ENCODE results near the gene RFX3.

Gene RFX3

GRCh38 chr9:3186751-3187150 lies 339.1 kb downstream of the RFX3 start:
- Histone ChIP-seq H3K79me1 (ENCODE audit: low read depth, low read length) (no peaks in the 10 kb centered on the region), H2BK120ac (ENCODE audit: low read depth, low read length) (no peak overlapping the region), H4K8ac (ENCODE audit: low read depth, low read length) (no peak overlapping the region), H3K4me2 (ENCODE audit: insufficient read depth, low read length, poor library complexity, severe bottlenecking) (no peak overlapping the region), H3K23ac (ENCODE audit: low read depth, low read length, poor library complexity) (no peak overlapping the region), H4K91ac (ENCODE audit: low read depth, low read length, poor library complexity) (no peak overlapping the region), H3K18ac (ENCODE audit: low read length) (no peak overlapping the region), H3K9me3 (replicated peaks in 1 of 2; ENCODE audit: control insufficient read depth in 2 of 2, insufficient read depth in 1 of 2, low read depth in 1 of 2, low read length in 2 of 2) (no peaks in the 10 kb centered on the region), H3K4me1 (ENCODE audit: control insufficient read depth in 2 of 2, insufficient read depth in 1 of 2, low read depth in 1 of 2, low read length in 2 of 2) (peaks cover 0 to 1% of the 10 kb centered on the region in 2 donors), H3K14ac (ENCODE audit: low read length) (no peak overlapping the region), H2BK15ac (ENCODE audit: low read length) (no peak overlapping the region), H3K27ac (replicated peaks; ENCODE audit: low read length) (no peak overlapping the region), H2BK12ac (ENCODE audit: low read length) (no peak overlapping the region), H3K9ac (ENCODE audit: low read depth, low read length, poor library complexity) (no peak overlapping the region), H2BK5ac (ENCODE audit: low read length) (no peak overlapping the region), H3K36me3 (replicated peaks in 1 of 2; ENCODE audit: control insufficient read depth in 2 of 2, insufficient read depth in 2 of 2, low read length in 2 of 2) (no peaks in the 10 kb centered on the region), H3K4ac (ENCODE audit: low read length) (no peak overlapping the region), H2AK5ac (ENCODE audit: low read depth, low read length) (no peak overlapping the region), H3K27me3 (ENCODE audit: control insufficient read depth in 3 of 3, insufficient read depth in 3 of 3, low read depth in 1 of 3, low read length in 3 of 3) (peaks cover 0 to 24% (median 0%) of the 10 kb centered on the region in 3 experiments), H2AFZ (ENCODE audit: low read length) (no peak overlapping the region), H3K4me3 (ENCODE audit: low read length in 2 of 2) (no peak overlapping the region)
- DNase-seq (ENCODE audit: low spot score), result no peak
- WGBS, 2 donors (ENCODE audit: extremely low coverage in 2 of 2, insufficient read length in 2 of 2, insufficient replicate concordance in 1 of 2), result no CpG with 5 or more reads among the region's 4 CpGs

DNA sequence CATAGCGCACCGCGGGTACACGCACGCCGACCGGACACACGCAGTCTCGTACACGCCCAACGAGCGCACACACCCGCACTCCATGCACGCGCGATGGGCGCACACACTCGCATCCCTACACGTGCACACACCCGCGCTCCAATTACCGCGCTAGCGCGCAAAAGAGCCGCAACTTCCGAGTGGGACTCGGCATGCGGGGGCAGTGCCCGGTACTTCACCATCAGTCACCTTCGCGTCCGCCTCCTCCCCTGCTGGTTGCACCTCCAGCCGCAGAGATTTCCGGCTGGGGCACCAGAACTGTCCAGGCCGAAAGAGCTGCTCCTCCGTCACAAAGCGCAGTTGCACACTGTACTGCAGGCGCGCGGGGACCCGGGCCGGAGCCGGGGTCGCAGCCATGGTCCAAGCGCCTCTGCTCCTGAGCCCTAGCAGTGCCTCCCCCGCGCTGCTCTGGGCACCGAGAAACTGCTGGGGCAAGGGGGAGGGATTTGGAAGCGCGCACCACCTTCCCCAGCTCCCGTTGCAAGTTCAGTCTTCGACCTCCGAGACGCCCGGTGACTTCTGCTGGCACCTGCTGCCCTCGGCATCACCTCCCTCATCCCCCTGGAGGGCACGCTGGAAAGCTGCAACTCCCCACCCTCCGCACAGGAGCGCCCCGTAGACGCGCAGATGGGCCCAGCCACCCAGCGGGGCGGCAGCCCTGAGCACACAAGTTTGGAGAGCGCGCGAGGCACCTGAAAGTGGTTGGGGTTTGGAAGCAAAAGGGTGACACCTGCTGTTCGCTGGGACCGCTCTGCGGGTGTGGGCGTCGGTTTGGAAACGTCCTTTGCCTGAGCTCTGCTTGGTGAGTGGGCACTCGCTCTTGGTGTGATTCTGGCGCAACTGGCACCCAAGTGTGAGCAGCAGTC lies 344.5 kb downstream of the RFX3 start:
- Histone ChIP-seq H3K4me2 (ENCODE audit: insufficient read depth, low read length, poor library complexity, severe bottlenecking) (peak overlapping the region; percentile 71), H3K14ac (ENCODE audit: low read length) (peak overlapping the region; percentile 67), H2BK12ac (ENCODE audit: low read length) (peak overlapping the region; percentile 88), H3K9me3 (replicated peaks in 1 of 2; ENCODE audit: control insufficient read depth in 2 of 2, insufficient read depth in 1 of 2, low read depth in 1 of 2, low read length in 2 of 2) (peaks cover 0 to 3% of the 10 kb centered on the region in 2 donors), H3K27ac (replicated peaks; ENCODE audit: low read length) (no peak overlapping the region), H3K4me1 (ENCODE audit: control insufficient read depth in 2 of 2, insufficient read depth in 1 of 2, low read depth in 1 of 2, low read length in 2 of 2) (peaks cover 3 to 14% of the 10 kb centered on the region in 2 donors), H2AK5ac (ENCODE audit: low read depth, low read length) (peak overlapping the region; percentile 81), H4K91ac (ENCODE audit: low read depth, low read length, poor library complexity) (peak overlapping the region; percentile 86), H4K8ac (ENCODE audit: low read depth, low read length) (peak overlapping the region; percentile 73), H2BK120ac (ENCODE audit: low read depth, low read length) (peak overlapping the region; percentile 73), H3K4me3 (ENCODE audit: low read length in 2 of 2) (peak overlapping the region; percentile 30 to 76), H3K9ac (ENCODE audit: low read depth, low read length, poor library complexity) (peak overlapping the region; percentile 34), H3K79me1 (ENCODE audit: low read depth, low read length) (no peaks in the 10 kb centered on the region), H2BK15ac (ENCODE audit: low read length) (peak overlapping the region; percentile 95), H3K4ac (ENCODE audit: low read length) (no peak overlapping the region), H2AFZ (ENCODE audit: low read length) (peak overlapping the region; percentile 75), H3K36me3 (replicated peaks in 1 of 2; ENCODE audit: control insufficient read depth in 2 of 2, insufficient read depth in 2 of 2, low read length in 2 of 2) (no peaks in the 10 kb centered on the region), H2BK5ac (ENCODE audit: low read length) (peak overlapping the region; percentile 33), H3K27me3 (ENCODE audit: control insufficient read depth in 3 of 3, insufficient read depth in 3 of 3, low read depth in 1 of 3, low read length in 3 of 3) (peaks cover 0 to 41% (median 13%) of the 10 kb centered on the region in 3 experiments), H3K18ac (ENCODE audit: low read length) (peak overlapping the region; percentile 95), H3K23ac (ENCODE audit: low read depth, low read length, poor library complexity) (peak overlapping the region; percentile 80)
- DNase-seq (ENCODE audit: low spot score), result peak; percentile 32
- WGBS, 2 donors (ENCODE audit: extremely low coverage in 2 of 2, insufficient read length in 2 of 2, insufficient replicate concordance in 1 of 2), result no CpG with 5 or more reads among the region's 76 CpGs

DNA sequence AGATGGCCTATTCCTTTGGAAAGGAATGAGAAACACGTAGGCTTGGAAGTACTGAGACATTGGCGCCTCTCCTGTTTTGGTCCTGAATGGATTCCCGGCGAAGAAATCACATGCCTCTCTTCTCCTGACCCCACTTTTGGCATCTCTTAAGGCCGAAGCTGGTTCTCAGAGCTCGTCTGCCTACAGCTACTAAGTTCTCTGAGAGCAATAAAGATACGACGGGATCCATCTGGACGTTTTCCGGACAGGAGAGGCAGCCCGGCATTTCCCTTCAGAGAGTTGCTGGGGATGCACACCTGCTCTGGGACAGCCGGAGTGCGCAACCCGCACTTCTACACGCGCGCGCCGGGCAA lies 345.1 kb downstream of the RFX3 start:
- Histone ChIP-seq H3K9ac (ENCODE audit: low read depth, low read length, poor library complexity) (no peak overlapping the region), H2BK12ac (ENCODE audit: low read length) (peak overlapping the region; percentile 88), H3K4ac (ENCODE audit: low read length) (no peak overlapping the region), H3K4me3 (ENCODE audit: low read length in 2 of 2) (peak overlapping the region; percentile 30 to 76), H4K91ac (ENCODE audit: low read depth, low read length, poor library complexity) (peak overlapping the region; percentile 86), H3K14ac (ENCODE audit: low read length) (peak overlapping the region; percentile 67), H2BK15ac (ENCODE audit: low read length) (peak overlapping the region; percentile 95), H4K8ac (ENCODE audit: low read depth, low read length) (peak overlapping the region; percentile 23), H3K27ac (replicated peaks; ENCODE audit: low read length) (no peak overlapping the region), H3K4me2 (ENCODE audit: insufficient read depth, low read length, poor library complexity, severe bottlenecking) (no peak overlapping the region), H3K23ac (ENCODE audit: low read depth, low read length, poor library complexity) (peak overlapping the region; percentile 80), H3K36me3 (replicated peaks in 1 of 2; ENCODE audit: control insufficient read depth in 2 of 2, insufficient read depth in 2 of 2, low read length in 2 of 2) (no peaks in the 10 kb centered on the region), H3K79me1 (ENCODE audit: low read depth, low read length) (no peaks in the 10 kb centered on the region), H3K27me3 (ENCODE audit: control insufficient read depth in 3 of 3, insufficient read depth in 3 of 3, low read depth in 1 of 3, low read length in 3 of 3) (peaks cover 0 to 41% (median 13%) of the 10 kb centered on the region in 3 experiments), H2AK5ac (ENCODE audit: low read depth, low read length) (peak overlapping the region; percentile 81), H2AFZ (ENCODE audit: low read length) (no peak overlapping the region), H2BK120ac (ENCODE audit: low read depth, low read length) (no peak overlapping the region), H2BK5ac (ENCODE audit: low read length) (peak overlapping the region; percentile 33), H3K4me1 (ENCODE audit: control insufficient read depth in 2 of 2, insufficient read depth in 1 of 2, low read depth in 1 of 2, low read length in 2 of 2) (peaks cover 3 to 18% of the 10 kb centered on the region in 2 donors), H3K9me3 (replicated peaks in 1 of 2; ENCODE audit: control insufficient read depth in 2 of 2, insufficient read depth in 1 of 2, low read depth in 1 of 2, low read length in 2 of 2) (peaks cover 0 to 3% of the 10 kb centered on the region in 2 donors), H3K18ac (ENCODE audit: low read length) (peak overlapping the region; percentile 95)
- WGBS, 2 donors (ENCODE audit: extremely low coverage in 2 of 2, insufficient read length in 2 of 2, insufficient replicate concordance in 1 of 2), result no CpG with 5 or more reads among the region's 19 CpGs
- no peak for DNase-seq (ENCODE audit: low spot score)

DNA sequence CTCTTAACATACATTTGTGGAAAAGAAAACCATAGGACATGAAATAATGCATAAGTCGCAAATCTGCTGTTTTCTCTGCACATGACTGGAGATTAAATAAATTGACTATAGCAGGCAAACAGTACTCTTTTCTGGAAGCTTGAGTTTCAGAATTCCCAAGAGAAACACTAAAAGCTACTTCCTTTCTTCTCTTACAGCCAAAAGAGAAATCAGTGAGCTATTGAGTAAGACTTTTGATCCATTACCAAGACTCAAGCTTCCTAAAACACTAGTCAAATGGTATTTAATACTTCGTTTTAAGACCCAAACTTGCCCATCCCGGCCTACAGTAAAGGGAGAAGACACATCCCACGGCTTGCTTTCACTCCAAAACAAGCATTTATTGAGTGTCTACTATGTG lies 346.1 kb downstream of the RFX3 start:
- Histone ChIP-seq H3K27ac (replicated peaks; ENCODE audit: low read length) (no peak overlapping the region), H4K8ac (ENCODE audit: low read depth, low read length) (no peak overlapping the region), H2BK120ac (ENCODE audit: low read depth, low read length) (no peak overlapping the region), H3K18ac (ENCODE audit: low read length) (no peak overlapping the region), H2BK5ac (ENCODE audit: low read length) (no peak overlapping the region), H3K4me1 (ENCODE audit: control insufficient read depth in 2 of 2, insufficient read depth in 1 of 2, low read depth in 1 of 2, low read length in 2 of 2) (peaks cover 3 to 18% of the 10 kb centered on the region in 2 donors), H3K9ac (ENCODE audit: low read depth, low read length, poor library complexity) (no peak overlapping the region), H3K9me3 (replicated peaks in 1 of 2; ENCODE audit: control insufficient read depth in 2 of 2, insufficient read depth in 1 of 2, low read depth in 1 of 2, low read length in 2 of 2) (peaks cover 0 to 3% of the 10 kb centered on the region in 2 donors), H3K23ac (ENCODE audit: low read depth, low read length, poor library complexity) (no peak overlapping the region), H2AFZ (ENCODE audit: low read length) (no peak overlapping the region), H4K91ac (ENCODE audit: low read depth, low read length, poor library complexity) (no peak overlapping the region), H3K79me1 (ENCODE audit: low read depth, low read length) (no peaks in the 10 kb centered on the region), H3K14ac (ENCODE audit: low read length) (no peak overlapping the region), H2AK5ac (ENCODE audit: low read depth, low read length) (no peak overlapping the region), H3K4ac (ENCODE audit: low read length) (no peak overlapping the region), H3K4me2 (ENCODE audit: insufficient read depth, low read length, poor library complexity, severe bottlenecking) (no peak overlapping the region), H3K4me3 (ENCODE audit: low read length in 2 of 2) (no peak overlapping the region), H3K36me3 (replicated peaks in 1 of 2; ENCODE audit: control insufficient read depth in 2 of 2, insufficient read depth in 2 of 2, low read length in 2 of 2) (no peaks in the 10 kb centered on the region), H2BK15ac (ENCODE audit: low read length) (no peak overlapping the region), H3K27me3 (ENCODE audit: control insufficient read depth in 3 of 3, insufficient read depth in 3 of 3, low read depth in 1 of 3, low read length in 3 of 3) (peaks cover 0 to 41% (median 13%) of the 10 kb centered on the region in 3 experiments), H2BK12ac (ENCODE audit: low read length) (no peak overlapping the region)
- DNase-seq (ENCODE audit: low spot score), result no peak
- no CpG with 5 or more reads among the region's 4 CpGs for WGBS, 2 donors (ENCODE audit: extremely low coverage in 2 of 2, insufficient read length in 2 of 2, insufficient replicate concordance in 1 of 2)
